Measurements from ENCODE around the gene SLX9.

- TF ChIP-seq, protein P1, sequence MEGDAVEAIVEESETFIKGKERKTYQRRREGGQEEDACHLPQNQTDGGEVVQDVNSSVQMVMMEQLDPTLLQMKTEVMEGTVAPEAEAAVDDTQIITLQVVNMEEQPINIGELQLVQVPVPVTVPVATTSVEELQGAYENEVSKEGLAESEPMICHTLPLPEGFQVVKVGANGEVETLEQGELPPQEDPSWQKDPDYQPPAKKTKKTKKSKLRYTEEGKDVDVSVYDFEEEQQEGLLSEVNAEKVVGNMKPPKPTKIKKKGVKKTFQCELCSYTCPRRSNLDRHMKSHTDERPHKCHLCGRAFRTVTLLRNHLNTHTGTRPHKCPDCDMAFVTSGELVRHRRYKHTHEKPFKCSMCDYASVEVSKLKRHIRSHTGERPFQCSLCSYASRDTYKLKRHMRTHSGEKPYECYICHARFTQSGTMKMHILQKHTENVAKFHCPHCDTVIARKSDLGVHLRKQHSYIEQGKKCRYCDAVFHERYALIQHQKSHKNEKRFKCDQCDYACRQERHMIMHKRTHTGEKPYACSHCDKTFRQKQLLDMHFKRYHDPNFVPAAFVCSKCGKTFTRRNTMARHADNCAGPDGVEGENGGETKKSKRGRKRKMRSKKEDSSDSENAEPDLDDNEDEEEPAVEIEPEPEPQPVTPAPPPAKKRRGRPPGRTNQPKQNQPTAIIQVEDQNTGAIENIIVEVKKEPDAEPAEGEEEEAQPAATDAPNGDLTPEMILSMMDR (IDR thresholded peaks at IDR 0.05) = no peak
- no peak for TF ChIP-seq POLR2A (IDR thresholded peaks at IDR 0.05)
Observed at GRCh38 chr21:44977616-44978340, 37.9 kb downstream of the SLX9 start.

Measured in stomach (tissue), 4 donors.